Spleen (tissue), 11 donors: ENCODE data around the gene ZMAT3. TPM values are rescaled to one million over a fixed set of nuclear protein-coding genes. Genes with fewer than 3 reads are reported as not detected.

Source experiments
- DNase-seq: peaks from one replicate; pipeline ENCODE4 v3.0.0-alpha.2; 2020
- H3K27ac ChIP-seq, 8 donors: fragments of 200-600 bp; sonication (generic) in 7 of 8; 1 replicate in 4 of 8; 2 replicates in 4 of 8; pipeline versions ENCODE4 v1.5.0 to v1.8.0; 2016 to 2021; ENCODE audit warnings: inconsistent platforms in 4 of 8, mild to moderate bottlenecking in 4 of 8, moderate library complexity in 1 of 8
- H3K27me3 ChIP-seq, 7 donors: fragments of 200-600 bp; sonication (generic) in 6 of 7; replicated peaks in 1 of 7; 1 replicate in 4 of 7; 2 replicates in 3 of 7; pipeline versions ENCODE4 v1.5.0 to v1.8.0; 2016 to 2021; ENCODE audit warnings: inconsistent platforms in 3 of 7, mild to moderate bottlenecking in 1 of 7
- H3K36me3 ChIP-seq, 6 donors: fragments of 200-600 bp; sonication (generic) in 5 of 6; 1 replicate in 4 of 6; 2 replicates in 2 of 6; pipeline versions ENCODE4 v1.5.0 to v1.8.0; 2016 to 2021; ENCODE audit warnings: inconsistent platforms in 2 of 6
- H3K4me1 ChIP-seq, 6 donors: fragments of 200-600 bp; sonication (generic) in 5 of 6; 1 replicate in 3 of 6; 2 replicates in 3 of 6; pipeline versions ENCODE4 v1.5.0 to v1.8.0; 2016 to 2021; ENCODE audit warnings: inconsistent platforms in 3 of 6
- H3K4me3 ChIP-seq, 8 donors: fragments of 200-600 bp; sonication (generic) in 7 of 8; 1 replicate in 4 of 8; 2 replicates in 4 of 8; pipeline versions ENCODE4 v1.5.0 to v1.8.0; 2016 to 2021; ENCODE audit warnings: inconsistent platforms in 4 of 8, mild to moderate bottlenecking in 4 of 8, moderate library complexity in 2 of 8
- H3K9me3 ChIP-seq, 8 donors: fragments of 200-600 bp; sonication (generic) in 7 of 8; 1 replicate in 4 of 8; 2 replicates in 4 of 8; pipeline versions ENCODE4 v1.5.0 to v1.8.0; 2016 to 2021; ENCODE audit warnings: inconsistent platforms in 4 of 8
- POLR2A ChIP-seq, 3 donors: fragments of 450-650 bp; IDR thresholded peaks; one replicate each; pipeline ENCODE4 v1.5.1; 2017; ENCODE audit warnings: antibody characterized with exemption in 3 of 3, mild to moderate bottlenecking in 1 of 3
- POLR2AphosphoS5 ChIP-seq, 3 donors: sonication (generic); formaldehyde crosslinking; IDR thresholded peaks; one replicate each; pipeline ENCODE4 v1.5.1; 2017; ENCODE audit warnings: antibody characterized with exemption in 3 of 3
- WGBS, 5 donors: extraction: QIAGEN DNeasy Blood & Tissue Kit in 3 of 5; methylation state at CpG; one replicate each; pipeline versions ENCODE4 v1.1.5 to v1.1.7; 2013 to 2018; 5-methylcytosine and 5-hydroxymethylcytosine counted together
- intact Hi-C: fragments of 100-400 bp; cut with DNase I; formaldehyde crosslinking; loops from one replicate; pipeline ENCODE4 v1.15.0; 2023; ENCODE audit warnings: low total_unique reads
- polyA plus RNA-seq, 3 donors: library from polyadenylated mRNA; stranded (reverse); fragments of 200-250 nt; gene quantifications; one replicate each; pipeline ENCODE4 v1.2.1, GENCODE V29; 2013
- total RNA-seq, 7 donors: library from RNA; depleted of rRNA in 3 of 7; stranded (reverse); fragments of >200 nt in 3 of 7; fragmentation: NEBNext Ultra II Directional in 4 of 7; extraction: Animal tissue kit (Norgen Biotek cat#: 25700) in 4 of 7; gene quantifications; one replicate each; pipeline versions ENCODE4 v1.1.0 to v1.2.1, GENCODE V29; 2016 to 2021
- TF ChIP-seq, protein P1 (sequence below), 11 experiments: fragments of 200-600 bp in 7 of 11; fragments of 450-650 bp in 4 of 11; sonication (generic) in 4 of 11; IDR thresholded peaks in 8 of 11; conservative IDR thresholded peaks in 3 of 11; 1 replicate in 7 of 11; 2 replicates in 4 of 11; pipeline versions ENCODE4 v1.4.0 to v1.8.0; 2016 to 2021; ENCODE audit warnings: antibody characterized with exemption in 11 of 11, inconsistent platforms in 4 of 11, mild to moderate bottlenecking in 1 of 11
- donor health status: healthy with polysubstance abuse.
- donor health status: DM: no; HTN: no; CAD: no; lungs with moderate emphysema.
- donor health status: DM: no; HTN: no; CAD: no.
- donor health status: Bipolar disorder and iron deficiency.
- donor health status: healthy.
- donor health status: DM: no; HTN: no; CAD: no.
- donor health status: DM: yes; HTN: yes; CAD: no.

ZMAT3 gene
- total and polyA plus RNA-seq, 10 donors = 2.1 to 29.7 (median 17.1) TPM

- H3K4me1 ChIP-seq = peaks cover 0 to 21% (median 6%) of the 10 kb centered on the region in 6 donors
- DNase-seq = no peak
- no peaks in the 10 kb centered on the region for H3K27me3 ChIP-seq
- H3K36me3 ChIP-seq = no peaks in the 10 kb centered on the region
- no peaks in the 10 kb centered on the region for H3K9me3 ChIP-seq
- no peak overlapping the region for H3K27ac ChIP-seq
- no peak overlapping the region for H3K4me3 ChIP-seq
- intact Hi-C loops = loop anchor here (10.0 kb wide), 1 partner anchor 62 kb away; no protein-coding TSS in a partner anchor
- 63 to 87% (median 81%) methylated on average over 4 of the region's 4 CpGs for WGBS, 5 donors
- TF ChIP-seq POLR2AphosphoS5 (IDR thresholded peaks at IDR 0.05) (no peak), POLR2A (IDR thresholded peaks at IDR 0.05) (no peak)
- TF ChIP-seq, protein P1, sequence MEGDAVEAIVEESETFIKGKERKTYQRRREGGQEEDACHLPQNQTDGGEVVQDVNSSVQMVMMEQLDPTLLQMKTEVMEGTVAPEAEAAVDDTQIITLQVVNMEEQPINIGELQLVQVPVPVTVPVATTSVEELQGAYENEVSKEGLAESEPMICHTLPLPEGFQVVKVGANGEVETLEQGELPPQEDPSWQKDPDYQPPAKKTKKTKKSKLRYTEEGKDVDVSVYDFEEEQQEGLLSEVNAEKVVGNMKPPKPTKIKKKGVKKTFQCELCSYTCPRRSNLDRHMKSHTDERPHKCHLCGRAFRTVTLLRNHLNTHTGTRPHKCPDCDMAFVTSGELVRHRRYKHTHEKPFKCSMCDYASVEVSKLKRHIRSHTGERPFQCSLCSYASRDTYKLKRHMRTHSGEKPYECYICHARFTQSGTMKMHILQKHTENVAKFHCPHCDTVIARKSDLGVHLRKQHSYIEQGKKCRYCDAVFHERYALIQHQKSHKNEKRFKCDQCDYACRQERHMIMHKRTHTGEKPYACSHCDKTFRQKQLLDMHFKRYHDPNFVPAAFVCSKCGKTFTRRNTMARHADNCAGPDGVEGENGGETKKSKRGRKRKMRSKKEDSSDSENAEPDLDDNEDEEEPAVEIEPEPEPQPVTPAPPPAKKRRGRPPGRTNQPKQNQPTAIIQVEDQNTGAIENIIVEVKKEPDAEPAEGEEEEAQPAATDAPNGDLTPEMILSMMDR (IDR thresholded peaks at IDR 0.05 in 8 of 11, conservative IDR thresholded peaks at IDR 0.05 in 3 of 11) = no peak
Observed at GRCh38 chr3:179076243-179077027, 4.8 kb upstream of the ZMAT3 start.

- Histone ChIP-seq H3K4me1 (peaks cover 7 to 39% (median 22%) of the 10 kb centered on the region in 6 donors), H3K36me3 (no peaks in the 10 kb centered on the region), H3K9me3 (no peaks in the 10 kb centered on the region), H3K27ac (no peak overlapping the region), H3K27me3 (no peaks in the 10 kb centered on the region), H3K4me3 (no peak overlapping the region)
- intact Hi-C loops = loop anchor here (10.0 kb wide), 1 partner anchor 60 kb away; no protein-coding TSS in a partner anchor
- no peak for DNase-seq
- 25 to 51% (median 30%) methylated on average over 3 of the region's 3 CpGs for WGBS, 5 donors
- TF ChIP-seq POLR2A (IDR thresholded peaks at IDR 0.05) = no peak
- TF ChIP-seq, protein P1 (IDR thresholded peaks at IDR 0.05 in 8 of 11, conservative IDR thresholded peaks at IDR 0.05 in 3 of 11) = no peak
- no peak for TF ChIP-seq POLR2AphosphoS5 (IDR thresholded peaks at IDR 0.05)
Observed at GRCh38 chr3:179074656-179075055, 3.0 kb upstream of the ZMAT3 start.

DNA sequence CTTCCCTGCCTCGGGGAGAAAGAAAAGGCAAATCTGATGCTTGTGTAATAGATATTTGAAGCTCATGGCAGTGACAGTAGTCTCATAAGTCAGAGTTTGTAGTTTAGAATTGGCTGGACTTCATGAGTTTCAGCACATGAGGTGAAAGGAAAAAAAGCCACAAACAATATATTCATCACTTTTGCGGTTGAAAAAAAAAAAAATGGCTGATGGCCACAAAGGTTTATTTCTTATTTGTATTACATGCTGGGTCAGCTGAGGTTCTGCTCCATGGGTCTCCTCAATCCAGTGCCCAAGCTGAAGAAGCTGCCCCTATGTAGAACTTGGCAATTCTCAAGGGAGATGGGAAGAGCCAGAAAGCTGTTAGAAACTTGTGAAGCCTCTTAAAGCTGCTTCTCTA is 2.2 kb upstream of the ZMAT3 start:
- Histone ChIP-seq H3K27me3 (no peaks in the 10 kb centered on the region), H3K4me3 (no peak overlapping the region), H3K4me1 (peaks cover 7 to 47% (median 27%) of the 10 kb centered on the region in 6 donors), H3K9me3 (no peaks in the 10 kb centered on the region), H3K36me3 (no peaks in the 10 kb centered on the region), H3K27ac (peak overlapping the region in 1 of 8 donors; percentile 7)
- WGBS, 5 donors = 73 to 88% (median 84%) methylated on average over 2 of the region's 2 CpGs
- intact Hi-C loops = loop anchor here (10.0 kb wide), 1 partner anchor 59 kb away; no protein-coding TSS in a partner anchor
- TF ChIP-seq, protein P1 (IDR thresholded peaks at IDR 0.05 in 8 of 11, conservative IDR thresholded peaks at IDR 0.05 in 3 of 11) = no peak
- TF ChIP-seq POLR2AphosphoS5 (IDR thresholded peaks at IDR 0.05) = no peak
- no peak for TF ChIP-seq POLR2A (IDR thresholded peaks at IDR 0.05)
- DNase-seq = no peak

DNA sequence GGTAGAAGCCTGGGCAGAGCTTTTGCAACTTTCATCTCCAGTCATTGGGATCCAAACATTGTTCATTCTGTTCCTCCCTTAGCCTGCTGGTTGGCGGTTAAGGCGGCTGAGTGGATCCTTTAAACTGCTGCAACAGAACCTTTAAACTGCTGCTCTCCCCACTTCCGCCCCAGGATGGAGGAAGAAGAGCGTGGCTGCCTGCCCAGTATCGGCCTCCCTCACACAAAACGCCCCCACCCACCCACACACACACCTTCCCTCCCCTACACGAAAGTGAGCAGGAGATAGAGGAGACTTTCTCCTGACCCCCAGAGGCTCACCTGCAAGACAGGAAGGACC is 460 bp upstream of the ZMAT3 start:
- Histone ChIP-seq H3K27me3 (no peaks in the 10 kb centered on the region), H3K4me3 (peak overlapping the region; percentile 67 to 93 (median 81)), H3K9me3 (no peaks in the 10 kb centered on the region), H3K36me3 (peaks cover 0 to 7% (median 3%) of the 10 kb centered on the region in 6 donors), H3K27ac (peak overlapping the region; percentile 84 to 97 (median 94)), H3K4me1 (peaks cover 7 to 54% (median 27%) of the 10 kb centered on the region in 6 donors)
- TF ChIP-seq POLR2AphosphoS5 (IDR thresholded peaks at IDR 0.05) = no peak
- TF ChIP-seq POLR2A (IDR thresholded peaks at IDR 0.05) = no peak
- TF ChIP-seq, protein P1 (IDR thresholded peaks at IDR 0.05 in 8 of 11, conservative IDR thresholded peaks at IDR 0.05 in 3 of 11) = no peak
- 0 to 1% (median 1%) methylated on average over 7 of the region's 7 CpGs for WGBS, 5 donors
- DNase-seq = peak; percentile 90
- intact Hi-C loops = loop anchor here (10.0 kb wide), 1 partner anchor 57 kb away; no protein-coding TSS in a partner anchor
